Stimulated activated CD8-positive, alpha-beta memory T cell treated with anti-CD3 and anti-CD28 coated beads, Interleukin-4, amount 100 ng/mL, for 24 hours (primary cell): ENCODE measurements around the gene PREX1.

Experiments used
- DNase-seq: peaks from one replicate; pipeline ENCODE4 v3.0.0-alpha.2; 2020; ENCODE audit warnings: low read depth

Gene PREX1

DNA sequence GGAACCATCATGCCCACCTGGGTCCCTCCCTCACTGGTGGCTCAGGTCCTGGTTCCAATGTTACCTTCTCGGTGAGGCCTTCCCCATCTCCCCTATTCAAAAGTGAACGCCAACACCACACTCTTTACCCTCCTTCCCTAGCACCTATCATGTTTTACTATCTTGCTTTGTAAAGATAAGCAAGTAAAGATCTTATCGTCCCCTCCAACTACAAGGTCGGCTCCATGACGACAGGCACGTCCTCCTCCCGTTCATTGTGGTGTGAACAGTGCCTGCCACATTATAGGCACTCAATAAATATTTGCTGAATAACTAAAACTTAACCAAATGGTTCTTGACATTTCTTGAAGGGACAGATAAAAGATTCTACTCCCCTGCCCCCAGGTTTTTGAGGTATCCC, 147.1 kb downstream of the PREX1 start:
- no peak for DNase-seq

DNA sequence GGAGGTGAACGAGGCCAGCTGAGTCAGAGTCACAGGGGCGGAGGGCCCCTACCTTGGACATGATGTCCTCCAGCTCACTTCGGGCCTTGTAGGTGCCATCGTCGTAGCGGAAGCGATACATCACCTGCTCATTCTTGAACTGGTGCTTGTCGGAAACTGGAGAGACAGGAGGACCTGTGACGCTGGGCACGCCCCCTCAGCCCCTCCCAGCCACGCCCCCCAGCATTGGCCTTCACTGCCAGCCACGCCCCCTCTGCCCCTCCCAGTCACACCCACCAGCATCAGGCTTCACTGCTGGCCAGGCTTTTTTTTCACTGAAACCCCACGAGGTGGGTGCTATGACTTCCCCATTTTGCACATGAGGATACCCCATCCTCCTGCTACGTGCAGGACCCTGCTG, 148.2 kb downstream of the PREX1 start:
- DNase-seq = no peak

DNA sequence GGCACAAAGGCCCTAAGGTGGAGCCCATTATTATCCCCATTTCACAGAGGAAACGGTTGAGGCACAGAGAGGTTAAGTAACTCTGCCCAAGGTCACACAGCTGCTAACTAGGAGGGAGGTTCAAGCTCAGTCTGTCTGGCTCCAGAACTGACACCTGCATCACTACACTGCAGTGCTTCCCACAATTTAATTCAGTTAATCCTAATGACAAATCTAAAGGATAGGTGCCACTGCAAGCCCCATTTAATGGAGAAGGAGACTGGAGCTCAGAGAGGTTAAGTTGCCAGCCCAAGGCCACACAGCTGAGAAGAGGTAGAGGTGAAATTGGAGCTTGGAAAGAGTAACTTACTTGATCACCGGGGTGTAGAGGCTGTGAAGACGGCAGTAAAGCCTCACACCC, 148.8 kb downstream of the PREX1 start:
- no peak for DNase-seq

DNA sequence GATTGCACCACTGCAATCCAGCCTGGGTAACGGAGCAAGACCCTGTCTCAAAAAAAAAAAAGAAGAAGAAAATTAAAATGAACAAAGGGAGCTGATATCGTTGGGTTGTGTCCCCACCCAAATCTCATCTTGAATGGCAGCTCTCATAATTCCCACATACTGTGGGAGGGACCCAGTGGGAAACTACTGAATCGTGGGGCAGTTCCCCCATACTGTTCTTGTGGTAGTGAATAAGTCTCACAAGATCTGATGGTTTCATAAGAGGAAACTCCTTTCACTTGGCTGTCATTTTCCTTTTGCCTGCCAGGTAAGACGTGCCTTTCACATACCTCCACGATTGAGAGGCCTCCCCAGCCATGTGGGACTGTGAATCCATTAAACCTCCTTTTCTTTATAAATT, 149.4 kb downstream of the PREX1 start:
- DNase-seq = no peak

DNA sequence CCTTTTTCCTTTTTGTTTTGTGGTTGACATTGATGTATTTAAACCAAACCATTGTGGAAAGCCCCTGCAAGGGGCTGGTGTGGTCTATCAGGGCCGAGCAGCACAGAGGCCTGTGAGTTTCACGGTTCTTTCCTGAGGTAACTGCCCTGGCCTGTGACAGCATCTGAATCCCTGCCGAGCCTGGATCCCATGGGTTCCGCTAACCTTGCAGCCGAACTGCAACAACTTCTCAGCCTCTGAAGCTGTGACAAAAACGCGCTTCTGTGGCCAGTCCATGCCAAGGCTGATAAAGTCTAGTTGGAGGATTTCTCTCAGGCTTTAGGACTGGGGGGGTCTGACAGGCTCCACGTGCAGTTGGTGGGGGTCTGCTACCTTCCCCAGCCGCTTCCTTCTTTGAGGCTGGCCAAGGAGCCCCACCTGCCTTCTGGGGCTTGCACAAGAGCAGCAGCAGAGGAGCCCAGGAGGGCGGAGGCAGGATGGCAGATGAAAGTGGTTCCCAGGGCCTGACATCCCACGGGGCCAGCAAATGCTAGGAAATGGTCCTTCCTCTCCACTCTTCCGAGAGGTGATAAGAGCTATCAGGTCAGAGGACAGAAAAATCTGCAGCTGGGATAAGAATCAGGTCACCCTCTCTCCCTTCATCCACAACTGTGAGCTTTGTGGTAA, 150.9 kb downstream of the PREX1 start:
- DNase-seq = no peak

DNA sequence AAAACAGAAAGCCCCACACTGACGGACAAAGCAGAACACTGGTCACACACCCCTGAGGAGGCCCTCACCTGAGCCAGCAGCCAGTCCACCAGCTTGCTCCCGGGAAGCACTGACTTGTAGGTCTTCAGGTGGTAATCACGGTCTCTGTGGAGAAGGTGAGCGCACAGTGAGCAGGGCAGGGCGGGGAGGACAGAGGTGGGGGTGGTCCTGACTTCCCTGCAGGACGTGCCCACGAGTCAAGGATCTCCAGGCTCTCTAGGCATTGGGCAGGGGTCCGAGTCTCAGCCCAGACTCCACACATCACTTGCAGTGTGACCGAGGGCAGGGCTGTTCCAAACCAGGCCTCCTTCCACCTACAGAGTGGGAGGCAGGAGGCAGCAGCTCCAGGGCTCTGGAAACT, 151.7 kb downstream of the PREX1 start:
- DNase-seq = no peak

DNA sequence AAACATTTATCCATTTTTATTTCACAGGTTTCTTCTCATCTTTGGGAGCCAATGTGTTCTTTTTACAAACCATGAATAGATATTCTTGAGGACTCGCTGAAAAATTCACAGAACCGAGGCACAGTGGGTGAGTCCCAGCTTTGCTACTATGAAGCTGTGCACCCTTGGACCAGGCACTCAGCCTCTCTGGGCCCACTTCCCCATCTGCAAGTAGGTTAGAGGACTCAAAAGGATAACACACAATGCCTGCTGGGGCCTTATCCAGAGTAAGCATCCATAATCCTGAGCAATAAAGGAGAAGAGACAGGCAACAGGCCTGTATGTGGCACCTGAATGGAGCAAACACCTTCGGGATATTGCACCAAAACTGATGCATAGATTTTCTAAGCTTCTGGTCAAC, 153.3 kb downstream of the PREX1 start:
- no peak for DNase-seq

DNA sequence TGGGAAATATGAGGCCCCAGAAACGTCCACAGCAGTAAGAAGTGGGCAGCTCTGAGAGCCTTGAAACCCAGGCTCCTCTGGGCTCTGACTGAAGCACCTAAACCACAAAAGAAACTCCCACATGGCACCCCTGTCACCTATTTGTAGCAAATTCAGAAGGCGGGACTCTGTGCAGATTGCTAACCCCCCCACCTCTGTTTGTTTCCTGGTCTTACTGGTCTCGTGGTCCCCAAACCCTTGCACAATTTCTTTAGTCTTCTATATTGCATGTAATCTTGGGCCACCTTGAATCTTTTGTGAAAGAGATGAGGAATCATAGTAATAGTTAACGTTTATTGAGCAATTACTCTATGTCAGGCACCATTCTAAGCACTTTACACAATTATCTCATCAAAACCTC, 154.3 kb downstream of the PREX1 start:
- no peak for DNase-seq

DNA sequence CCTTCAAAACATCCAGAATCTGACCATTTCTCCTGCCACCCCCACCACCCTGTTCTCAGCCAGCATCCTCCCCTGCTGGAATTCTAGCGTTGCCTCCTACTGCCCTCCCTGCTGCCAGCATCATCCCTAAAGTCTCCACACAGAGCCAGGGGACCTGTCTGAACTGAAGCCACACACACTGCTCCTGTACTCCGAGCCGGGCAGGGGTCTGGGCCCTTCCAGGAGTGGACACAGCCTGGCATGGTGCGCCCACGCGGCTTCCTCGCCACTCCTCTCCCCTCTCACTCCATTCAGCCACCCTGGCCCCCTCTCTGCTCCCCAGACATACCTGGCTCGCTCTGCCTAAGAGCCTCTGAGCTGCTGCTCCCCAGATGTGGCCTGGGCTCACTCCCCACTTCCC, 155.5 kb downstream of the PREX1 start:
- DNase-seq = no peak

DNA sequence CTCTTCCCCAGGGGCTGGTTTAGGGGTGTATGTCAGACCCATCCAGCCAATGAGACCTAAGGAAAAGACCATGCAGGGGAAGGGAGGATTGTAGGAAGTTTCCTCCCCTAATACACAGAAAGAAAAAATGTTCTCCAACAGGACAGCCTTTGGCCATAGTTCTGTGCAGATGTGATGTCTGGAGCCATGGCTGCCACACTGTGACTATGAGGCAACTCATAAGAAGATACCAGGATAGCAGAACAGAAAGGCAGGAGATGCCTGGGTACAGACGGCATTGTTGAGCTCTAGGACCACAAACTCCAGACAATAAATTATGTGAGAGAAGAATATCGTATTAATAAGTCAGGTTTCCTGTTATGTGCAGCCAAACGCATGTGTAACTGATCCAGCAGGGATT, 156.7 kb downstream of the PREX1 start:
- no peak for DNase-seq

DNA sequence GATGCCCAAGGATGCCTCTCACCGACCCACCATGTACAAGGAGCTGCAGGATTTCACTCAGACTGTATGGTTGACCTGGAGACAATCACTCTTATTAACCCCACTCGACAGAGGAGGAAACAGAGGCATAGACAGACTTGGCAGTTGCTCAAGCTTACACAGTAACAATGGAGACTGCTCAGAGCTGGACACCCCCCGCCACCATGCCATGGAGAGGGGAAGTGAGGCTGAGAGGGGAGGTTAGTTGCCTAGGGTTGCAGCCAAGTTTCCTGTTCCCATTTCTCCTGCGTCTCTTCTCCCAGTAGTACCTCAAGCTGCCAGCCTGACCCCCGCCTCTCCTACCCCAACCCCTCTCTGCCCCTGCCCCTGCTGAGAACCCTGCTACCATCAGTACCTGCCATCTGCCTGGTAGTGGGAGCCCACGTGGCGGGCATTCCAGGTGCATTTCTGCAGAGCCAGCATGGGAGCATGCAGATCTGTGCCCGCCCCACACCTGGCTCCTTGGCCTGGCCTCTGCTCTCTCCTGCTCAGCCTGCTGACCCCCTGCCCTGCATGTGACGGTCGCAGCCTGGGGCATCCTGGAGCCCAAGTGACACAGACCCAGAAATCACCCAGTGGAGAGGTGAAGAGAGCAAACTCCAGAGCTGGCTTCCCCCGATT, 157.7 kb downstream of the PREX1 start:
- DNase-seq = no peak

DNA sequence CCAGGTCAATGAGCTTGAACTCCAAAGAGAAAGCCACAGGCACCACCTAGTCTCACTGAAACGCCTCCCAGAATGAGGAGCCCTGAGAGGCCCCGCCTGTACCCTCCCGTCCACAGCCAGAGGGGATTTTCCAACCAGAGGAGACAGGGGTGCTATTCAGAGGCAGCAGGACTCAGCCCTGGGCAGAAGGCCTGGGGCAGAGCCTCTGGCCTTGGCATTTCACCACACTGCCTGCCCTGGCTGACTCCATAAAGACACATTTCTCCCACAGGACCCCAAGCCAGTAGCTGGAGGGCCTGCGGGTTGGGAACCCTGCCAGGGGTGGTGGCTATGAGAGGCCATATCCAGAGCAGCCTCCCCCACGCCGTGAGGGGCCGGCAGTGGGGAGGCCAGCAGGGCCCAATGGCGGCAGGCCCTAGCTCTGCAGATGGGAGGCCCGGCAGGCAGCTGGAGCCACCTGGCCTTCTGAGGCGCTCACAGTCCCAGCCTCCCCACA, 159.3 kb downstream of the PREX1 start:
- DNase-seq = no peak

DNA sequence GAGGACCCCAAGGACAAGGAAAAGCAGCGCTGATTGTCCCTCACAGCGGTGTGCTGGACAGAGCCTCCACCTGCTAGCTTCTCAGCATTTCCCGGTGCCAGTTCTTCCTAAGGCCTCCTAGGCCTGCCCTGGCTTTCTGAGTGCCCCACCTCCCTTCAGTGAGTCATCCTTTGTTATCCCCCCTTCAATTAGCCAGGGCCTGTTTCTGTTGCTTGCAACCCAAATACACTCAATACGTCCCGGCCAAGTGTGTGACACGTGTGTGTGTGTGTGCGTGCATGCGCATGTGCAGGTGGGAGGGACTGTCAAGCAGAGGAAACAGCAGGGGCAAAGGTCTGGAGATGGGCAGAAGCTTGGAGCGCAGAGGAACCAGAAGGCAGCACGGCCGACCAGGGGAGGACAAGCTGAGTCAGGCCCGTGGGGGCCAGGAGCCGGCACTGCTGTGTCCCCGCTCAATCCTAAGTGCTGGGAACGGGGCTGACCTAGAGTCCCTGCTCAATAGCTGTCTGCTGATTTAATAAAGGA, 159.8 kb downstream of the PREX1 start:
- DNase-seq = no peak

DNA sequence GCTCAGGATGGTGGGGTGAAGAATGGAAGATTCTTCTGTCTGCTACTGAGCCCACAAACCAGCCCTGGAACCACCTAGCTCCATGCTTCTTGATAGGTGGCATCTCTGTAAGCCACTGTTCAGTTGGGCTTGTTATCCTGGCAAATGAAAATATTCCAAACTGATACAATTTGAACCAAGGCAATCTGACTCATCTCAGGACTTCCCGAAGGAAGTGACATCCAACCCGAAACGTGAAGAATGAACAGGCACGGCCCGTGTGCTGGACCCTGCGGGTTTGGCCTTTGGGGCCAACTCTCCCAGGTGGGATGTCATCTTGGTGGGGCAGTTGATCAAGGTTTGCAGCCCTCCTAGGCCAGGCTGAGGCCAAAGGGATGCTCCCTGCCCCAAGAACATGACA, 160.3 kb downstream of the PREX1 start:
- DNase-seq = no peak

DNA sequence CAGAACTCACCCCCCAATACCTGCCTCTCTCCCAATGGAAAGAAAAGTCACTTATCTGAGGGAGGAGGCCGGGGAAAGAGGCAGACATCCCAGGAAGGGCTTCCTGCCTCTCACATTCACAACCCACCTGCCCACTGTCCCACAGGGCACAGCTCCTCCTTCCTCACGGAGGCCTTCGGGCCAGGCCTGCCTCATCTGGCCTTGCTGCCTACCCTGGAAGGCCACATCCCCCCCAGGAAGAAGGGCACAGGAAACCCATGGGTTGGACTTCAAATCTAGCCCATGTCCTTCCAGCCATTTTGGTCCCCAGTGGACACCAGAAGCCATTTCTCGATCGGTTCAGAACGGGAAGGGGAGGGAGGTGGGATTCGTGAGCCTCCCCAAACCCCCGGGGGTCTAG, 162.0 kb downstream of the PREX1 start:
- no peak for DNase-seq

DNA sequence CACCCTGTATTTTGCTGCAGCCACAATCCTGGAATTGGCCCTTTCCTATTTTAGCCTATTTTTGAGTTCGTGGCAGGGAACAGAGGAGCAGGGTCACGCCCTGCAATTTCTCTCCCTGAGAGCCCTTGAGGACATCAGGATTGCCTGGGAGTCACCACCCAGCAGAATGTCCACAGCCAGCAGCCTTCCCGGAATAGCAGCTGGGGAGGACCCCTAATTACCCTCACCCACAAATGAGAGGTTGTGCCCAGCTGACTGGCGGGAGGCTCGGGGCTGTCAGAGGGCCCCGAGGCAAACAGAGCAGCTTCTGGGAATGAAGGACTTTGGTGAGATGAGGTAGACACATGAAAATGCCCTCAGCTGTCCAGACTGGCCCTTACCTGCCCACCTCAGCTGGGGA, 165.1 kb downstream of the PREX1 start:
- no peak for DNase-seq

DNA sequence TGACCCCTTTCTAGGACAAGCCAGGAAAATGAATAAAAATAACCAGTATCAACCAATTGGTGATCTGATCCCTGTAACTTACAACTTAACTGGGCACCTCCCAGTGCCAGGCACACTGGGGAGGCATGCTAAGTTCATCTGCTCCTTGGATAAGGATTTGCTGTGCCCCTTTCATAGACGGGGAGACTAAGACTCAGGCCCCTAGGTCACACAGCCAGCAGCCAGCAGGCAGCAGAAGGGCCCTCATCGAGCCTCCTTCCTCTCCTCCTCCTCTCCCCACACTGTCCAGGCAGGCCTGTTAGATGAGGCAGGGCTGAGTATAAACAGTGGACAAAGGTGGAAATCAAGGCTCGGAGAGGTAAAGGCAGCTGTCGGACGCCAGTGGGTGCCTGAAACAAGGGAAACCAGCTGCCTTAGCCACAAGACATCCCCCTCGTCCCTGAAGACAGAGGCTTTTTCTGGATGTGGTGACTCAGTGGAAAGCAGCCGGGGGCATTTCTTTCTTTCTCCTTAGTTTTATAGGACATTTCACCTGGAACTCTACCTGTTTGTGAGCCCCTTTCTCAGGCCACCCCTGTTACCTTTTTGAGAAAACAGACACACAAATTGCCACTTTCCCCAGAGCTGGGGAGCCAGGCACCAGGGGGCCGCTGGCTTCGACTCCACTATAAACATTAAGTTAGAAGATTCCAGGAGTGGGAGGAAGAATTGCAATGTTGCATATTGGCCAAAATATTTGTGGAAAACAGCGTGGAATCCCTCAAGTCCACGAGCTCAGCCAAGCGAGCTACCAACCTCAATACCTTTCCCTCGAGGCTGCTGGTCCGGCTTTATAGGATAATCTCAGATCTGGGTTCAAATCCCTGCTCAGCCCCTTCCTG, 166.0 kb downstream of the PREX1 start:
- DNase-seq = no peak

DNA sequence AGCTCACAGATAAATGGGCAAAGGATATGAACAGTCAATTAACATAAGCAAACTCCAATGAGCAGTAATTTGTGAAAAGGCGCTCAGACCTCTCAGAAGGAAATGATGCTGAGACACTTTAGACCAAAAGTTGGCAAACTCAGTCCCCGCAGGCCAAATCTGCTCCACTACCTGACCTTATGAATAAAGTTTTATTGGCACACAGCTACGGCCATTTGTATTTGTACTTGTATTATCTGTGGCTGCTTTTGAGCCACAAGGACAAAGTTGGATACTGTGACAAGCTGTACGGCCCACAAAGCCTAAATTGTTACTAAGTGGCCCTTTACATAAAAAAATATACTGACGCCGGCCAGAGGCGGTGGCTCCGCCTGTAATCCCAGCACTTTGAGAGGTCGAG, 167.0 kb downstream of the PREX1 start:
- DNase-seq = no peak

DNA sequence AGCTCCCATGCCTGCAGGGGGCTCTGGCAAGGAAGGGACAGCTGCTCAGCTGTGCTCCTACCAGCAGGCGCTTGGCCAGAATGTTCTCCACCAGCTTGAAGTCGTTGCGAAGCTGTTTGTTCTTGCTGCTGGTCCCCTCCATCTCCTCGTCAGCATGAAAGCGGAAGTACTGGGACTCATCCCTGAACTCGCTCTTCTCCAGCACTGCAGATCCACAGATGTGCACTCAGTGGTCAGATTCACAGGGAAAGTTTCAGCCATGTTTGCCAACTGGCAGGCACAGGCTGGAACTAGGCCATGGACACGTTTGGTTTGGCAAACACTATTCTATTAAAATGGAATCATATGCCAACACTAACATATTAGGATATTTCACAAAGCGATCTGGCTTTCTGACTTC, 167.9 kb downstream of the PREX1 start:
- no peak for DNase-seq

DNA sequence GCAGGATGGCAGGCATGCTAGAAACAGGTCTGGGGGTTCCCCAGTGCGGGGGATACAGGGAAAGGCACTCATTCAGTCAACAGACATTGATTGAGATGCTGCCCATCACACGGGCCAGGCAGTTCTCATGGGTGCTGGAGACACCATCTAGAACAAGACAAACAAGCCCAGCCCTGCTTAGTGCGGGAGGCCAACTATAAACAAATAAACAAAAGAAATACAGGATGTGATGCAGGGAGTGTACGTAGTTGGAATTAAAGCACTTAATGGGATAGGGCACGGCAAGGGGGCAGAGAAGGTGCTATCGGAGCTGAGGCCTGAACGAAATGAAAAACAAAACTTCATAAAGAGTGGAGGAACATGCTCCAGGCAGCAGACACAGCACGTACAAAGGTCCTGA, 169.3 kb downstream of the PREX1 start:
- no peak for DNase-seq

DNA sequence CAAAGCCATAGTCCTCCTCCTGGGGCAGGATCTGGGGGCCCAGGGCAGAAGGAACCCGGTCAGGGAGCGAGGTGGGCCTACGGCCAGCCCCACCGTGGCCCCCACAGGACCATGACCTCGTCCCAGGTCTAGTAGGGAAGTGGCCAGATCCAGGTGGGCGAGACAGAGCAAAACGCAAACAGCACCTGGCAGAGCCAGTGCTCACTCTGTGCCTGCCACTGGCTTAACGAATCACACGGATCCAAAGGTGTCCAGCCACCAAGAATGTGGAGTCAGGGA, 169.7 kb downstream of the PREX1 start:
- no peak for DNase-seq

DNA sequence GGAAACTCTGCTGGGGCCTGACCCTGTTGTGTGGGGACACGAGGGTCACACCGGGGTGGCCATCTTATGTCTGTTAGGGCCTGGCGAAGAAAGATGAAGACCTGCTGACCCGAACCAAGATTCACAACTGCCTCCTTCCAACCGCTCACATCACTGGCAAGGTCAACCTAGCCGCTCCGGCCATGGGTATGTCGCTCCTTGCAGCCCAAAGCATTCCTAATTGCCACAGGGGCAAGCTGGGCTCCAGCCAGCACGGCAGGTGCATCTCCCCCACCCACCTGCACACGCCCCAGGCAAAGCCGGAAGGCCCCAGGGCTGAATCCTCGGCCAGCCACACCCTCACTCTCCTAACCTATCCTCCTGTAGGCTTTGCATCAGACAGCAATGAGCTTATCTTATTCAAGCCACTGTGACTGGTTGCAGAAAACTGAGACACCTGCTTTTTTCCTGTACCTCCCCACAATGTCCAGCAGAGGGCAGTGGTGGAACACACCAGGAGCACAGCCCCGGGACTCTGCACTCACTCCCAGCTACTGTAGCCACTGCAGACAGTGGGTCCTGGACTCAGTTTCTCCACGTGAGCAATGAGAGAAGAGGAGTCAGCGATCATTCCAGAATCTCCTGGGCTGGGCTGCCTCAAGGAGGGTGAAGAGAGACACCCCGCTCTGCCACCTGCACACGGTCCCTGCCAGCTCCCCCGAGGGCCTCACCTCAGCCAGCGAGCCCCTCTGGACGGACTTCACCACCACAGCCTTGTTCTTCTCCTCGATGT, 170.2 kb downstream of the PREX1 start:
- peak; percentile 36 for DNase-seq
